Right kidney (tissue), 9 donors: Measurements from ENCODE around the gene VCL.
"Not testable (repeated sequence)": the region's sequence is repeated elsewhere in the genome, so short reads cannot be mapped to it uniquely, and the experiment has no call there.

Source experiments
- DNase-seq: peaks from one replicate; pipeline ENCODE4 v3.0.0-alpha.2; 2016
- long read RNA-seq, 8 donors: transcript quantifications; one replicate each; lab custom pipeline, GENCODE V29; 2026

VCL gene
- long read RNA-seq, donor 1, full-length matches to known transcripts, result 13 of 119 reads
- long read RNA-seq, donor 1, partial matches to known transcripts, result 87 of 119 reads
- long read RNA-seq, donor 1, other reads (novel, unspliced or antisense), result 19 of 119 reads
- long read RNA-seq, donor 2, full-length matches to known transcripts, result 5 of 16 reads
- long read RNA-seq, donor 2, partial matches to known transcripts, result 11 of 16 reads
- long read RNA-seq, donor 2, other reads (novel, unspliced or antisense), result 0 of 16 reads
- long read RNA-seq, donor 3, full-length matches to known transcripts, result 10 of 62 reads
- long read RNA-seq, donor 3, partial matches to known transcripts, result 46 of 62 reads
- long read RNA-seq, donor 3, other reads (novel, unspliced or antisense), result 6 of 62 reads
- long read RNA-seq, donor 4, full-length matches to known transcripts, result 11 of 19 reads
- long read RNA-seq, donor 4, partial matches to known transcripts, result 8 of 19 reads
- long read RNA-seq, donor 4, other reads (novel, unspliced or antisense), result 0 of 19 reads
- long read RNA-seq, donor 5, full-length matches to known transcripts, result 10 of 15 reads
- long read RNA-seq, donor 5, partial matches to known transcripts, result 5 of 15 reads
- long read RNA-seq, donor 5, other reads (novel, unspliced or antisense), result 0 of 15 reads
- long read RNA-seq, donor 6, full-length matches to known transcripts, result 8 of 15 reads
- long read RNA-seq, donor 6, partial matches to known transcripts, result 7 of 15 reads
- long read RNA-seq, donor 6, other reads (novel, unspliced or antisense), result 0 of 15 reads
- long read RNA-seq, donor 7, full-length matches to known transcripts, result 21 of 209 reads
- long read RNA-seq, donor 7, partial matches to known transcripts, result 172 of 209 reads
- long read RNA-seq, donor 7, other reads (novel, unspliced or antisense), result 16 of 209 reads
- long read RNA-seq, donor 8, full-length matches to known transcripts, result 15 of 81 reads
- long read RNA-seq, donor 8, partial matches to known transcripts, result 66 of 81 reads
- long read RNA-seq, donor 8, other reads (novel, unspliced or antisense), result 0 of 81 reads

DNA sequence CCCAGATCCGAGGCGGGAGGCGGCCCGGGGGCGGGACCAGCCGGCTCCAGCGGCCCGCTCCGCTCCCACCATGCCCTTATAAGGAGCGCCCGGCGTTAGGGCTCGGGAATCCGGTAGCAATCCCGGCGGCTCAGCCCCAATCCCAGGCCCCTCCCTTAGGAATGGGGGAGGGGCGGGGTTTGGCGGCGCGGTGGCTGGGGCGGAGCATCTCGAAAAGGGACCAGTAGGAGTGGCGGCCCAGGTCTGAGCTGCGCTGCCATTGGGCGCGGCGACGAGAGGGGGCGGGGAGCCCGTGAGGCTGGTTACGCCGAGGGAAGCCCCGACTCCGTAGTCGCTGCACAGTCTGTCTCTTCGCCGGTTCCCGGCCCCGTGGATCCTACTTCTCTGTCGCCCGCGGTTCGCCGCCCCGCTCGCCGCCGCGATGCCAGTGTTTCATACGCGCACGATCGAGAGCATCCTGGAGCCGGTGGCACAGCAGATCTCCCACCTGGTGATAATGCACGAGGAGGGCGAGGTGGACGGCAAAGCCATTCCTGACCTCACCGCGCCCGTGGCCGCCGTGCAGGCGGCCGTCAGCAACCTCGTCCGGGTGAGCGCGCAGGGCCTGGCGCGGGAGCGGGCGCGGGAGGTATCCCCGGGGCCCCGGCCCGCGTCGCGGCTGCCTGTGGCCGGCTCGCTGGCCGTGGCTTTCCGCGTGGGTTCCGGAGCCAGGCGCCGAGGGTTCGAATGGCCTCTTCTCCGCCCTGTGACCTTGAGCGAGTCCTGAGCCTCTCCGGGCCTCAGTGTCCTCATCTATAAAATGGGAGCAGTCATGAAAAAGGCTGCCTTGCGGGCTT lies at the start of gene VCL:
Gene VCL, plus strand, starts transcription at position 330 of the 836 bp plus-strand sequence. Its CDS starts 92 bp downstream, at position 422.
- peak; percentile 93 for DNase-seq

DNA sequence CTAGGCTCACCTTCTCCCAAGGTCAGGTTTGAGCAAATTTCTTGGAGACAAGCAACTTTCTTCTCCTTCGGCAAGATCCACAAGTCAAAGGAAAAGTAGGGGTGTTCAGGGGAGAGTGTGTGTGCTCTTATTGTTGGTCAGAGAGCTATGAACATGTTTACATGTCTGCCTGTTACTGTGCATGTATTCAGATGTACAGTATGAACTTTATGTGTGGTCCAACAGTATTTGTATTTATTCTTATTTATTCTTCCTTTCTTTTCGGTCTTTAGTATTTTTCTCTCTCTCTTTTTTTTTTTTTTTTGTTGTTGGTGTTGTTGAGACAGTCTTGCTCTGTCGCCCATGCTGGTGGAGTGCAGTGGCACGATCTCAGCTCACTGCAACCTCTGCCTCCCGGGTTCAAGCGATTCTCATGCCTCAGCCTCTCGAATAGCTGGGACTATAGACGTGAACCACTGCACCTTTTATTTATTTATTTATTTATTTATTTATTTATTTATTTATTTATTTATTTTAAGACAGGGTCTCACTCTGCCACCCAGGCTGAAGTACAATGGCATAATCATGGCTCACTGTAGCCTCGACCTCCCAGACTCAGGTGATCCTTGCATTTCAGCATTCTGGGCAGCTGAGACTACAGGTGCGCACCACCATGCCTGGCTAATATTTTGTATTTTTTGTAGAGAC lies 48.8 kb upstream of the VCL start:
- no peak for DNase-seq

DNA sequence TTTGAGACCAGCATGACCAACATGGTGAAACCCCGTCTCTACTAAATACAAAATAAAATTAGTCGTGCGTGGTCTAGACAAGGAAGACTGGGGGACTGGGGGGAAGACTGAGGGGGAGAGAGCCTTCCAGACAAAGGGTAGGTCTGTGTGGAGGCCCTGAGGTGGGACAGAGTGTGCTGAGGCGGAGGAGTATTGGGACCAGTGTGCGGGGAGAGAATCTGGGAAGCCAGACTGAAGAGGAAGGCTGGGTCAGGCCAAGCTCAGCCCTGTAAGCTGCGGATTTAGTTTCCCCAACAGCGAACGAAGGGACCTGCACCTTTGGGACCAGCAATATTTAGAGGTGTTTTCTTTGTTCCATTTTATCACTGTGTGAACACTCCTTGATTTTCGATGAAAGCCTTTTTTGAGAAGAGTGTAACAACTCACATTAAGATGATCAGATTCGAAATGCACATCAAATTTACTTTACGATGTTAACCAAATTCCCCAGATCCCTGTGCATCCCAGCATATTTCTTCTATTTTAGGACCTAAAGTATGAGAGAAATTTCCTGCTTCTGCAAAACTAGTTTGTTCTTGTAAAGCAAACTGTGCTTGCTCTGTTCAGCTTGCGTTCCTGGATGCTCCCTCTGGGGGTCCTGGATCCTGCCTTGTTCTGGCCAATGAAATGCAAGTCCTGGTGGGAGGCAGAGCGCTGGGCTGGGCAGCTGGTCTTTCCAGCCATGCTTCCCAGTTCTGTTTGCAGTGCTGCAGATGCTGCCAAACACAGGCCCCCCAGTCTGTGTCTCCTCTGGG lies 47.6 kb upstream of the VCL start:
- no peak for DNase-seq

DNA sequence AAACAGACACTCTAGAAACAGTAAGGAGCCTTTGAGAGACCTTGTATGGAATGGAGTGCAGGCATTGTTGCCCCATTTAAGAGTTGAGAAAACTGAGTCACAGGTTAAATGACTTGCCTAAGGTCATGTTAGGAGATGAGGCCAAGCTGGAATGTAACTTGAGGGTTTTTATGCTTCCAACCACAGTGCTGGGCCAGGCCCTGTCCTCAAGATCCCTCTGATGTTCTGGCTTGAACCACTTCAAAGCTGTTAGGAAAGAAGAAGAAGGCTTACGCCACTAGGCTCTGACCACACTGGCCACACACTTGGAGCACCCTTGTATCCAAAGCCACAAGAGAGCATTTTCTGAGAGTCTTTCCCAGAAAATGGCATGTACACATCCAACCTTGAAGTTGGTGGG lies 44.3 kb upstream of the VCL start:
- DNase-seq, result no peak

DNA sequence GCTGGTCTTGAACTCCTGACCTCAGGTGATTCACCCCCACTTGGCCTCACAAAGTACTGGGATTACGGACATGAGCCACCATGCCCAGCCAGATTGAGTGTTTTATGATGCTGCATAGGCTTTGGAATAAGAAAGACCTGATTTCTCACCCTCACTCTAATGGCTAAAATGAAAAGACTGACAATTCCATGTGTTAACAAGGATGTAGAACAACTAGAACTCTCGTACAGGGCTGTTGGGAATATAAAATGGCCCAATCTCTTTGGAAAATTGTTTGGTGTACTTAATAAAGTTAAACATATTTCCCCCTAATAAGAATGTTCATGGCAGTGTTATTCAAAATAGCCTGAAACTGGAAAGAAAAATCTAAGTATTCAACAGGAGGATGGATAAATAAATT lies 43.2 kb upstream of the VCL start:
- no peak for DNase-seq

DNA sequence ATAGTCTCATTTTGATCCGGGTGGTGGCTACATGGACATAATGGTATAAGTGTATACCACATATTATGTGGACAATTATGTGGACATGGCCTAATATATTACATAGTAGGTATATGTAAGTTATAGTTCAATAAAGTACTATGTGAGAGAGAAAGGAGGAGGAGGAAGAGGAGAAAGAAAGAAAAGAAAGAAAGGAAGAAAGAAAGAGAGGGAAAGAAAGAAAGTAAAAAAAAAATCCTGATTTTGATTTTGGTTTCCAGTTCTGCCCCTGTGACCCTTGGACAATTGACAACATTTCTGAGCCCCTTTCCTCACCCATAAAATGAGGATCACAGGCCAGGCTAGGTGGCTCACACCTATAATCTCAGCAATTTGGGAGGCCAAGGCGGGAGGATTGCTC lies 42.2 kb upstream of the VCL start:
- no peak for DNase-seq

DNA sequence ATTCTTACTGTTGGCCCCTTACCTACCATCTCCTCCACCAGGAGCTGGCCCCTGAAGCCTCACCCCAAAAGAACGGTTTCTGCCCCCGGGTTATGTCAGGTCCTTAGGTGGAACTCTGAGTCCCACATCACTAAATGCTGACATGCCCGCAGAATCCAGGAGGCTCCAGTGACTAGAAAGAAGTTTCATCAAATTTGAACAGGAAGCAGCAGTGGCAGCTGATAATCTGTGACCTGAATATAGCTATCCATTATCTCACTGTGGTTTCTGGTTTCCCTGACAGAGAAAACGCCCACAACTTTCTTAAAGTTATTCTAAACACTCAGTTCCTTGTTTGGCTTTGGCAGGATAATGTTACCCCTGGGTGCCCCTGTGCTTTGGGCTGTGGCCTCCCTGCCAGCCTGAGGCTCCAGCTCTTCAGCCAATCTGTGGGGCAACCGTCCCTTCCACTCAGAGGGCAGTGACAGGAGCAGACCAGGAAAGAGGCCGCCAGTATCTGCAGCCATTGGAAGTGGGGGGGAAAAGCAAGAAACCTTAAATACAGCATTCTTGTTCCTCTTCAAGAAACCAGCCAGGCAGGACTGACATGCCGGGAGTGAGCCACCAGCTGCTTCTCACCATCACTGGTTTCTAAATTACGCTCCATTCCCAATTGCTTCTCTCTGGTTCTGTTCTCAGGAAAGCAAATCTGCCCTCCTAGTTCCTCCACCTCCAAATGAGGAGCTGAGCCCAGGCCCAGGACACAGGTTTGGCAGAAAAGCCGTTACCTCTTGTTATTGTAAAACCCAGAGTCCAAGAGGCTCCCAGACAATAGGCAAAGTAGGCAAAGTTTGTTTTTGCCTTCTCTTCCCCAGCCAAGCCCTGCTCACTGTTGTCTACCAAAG lies 41.2 kb upstream of the VCL start:
- peak; percentile 45 for DNase-seq

DNA sequence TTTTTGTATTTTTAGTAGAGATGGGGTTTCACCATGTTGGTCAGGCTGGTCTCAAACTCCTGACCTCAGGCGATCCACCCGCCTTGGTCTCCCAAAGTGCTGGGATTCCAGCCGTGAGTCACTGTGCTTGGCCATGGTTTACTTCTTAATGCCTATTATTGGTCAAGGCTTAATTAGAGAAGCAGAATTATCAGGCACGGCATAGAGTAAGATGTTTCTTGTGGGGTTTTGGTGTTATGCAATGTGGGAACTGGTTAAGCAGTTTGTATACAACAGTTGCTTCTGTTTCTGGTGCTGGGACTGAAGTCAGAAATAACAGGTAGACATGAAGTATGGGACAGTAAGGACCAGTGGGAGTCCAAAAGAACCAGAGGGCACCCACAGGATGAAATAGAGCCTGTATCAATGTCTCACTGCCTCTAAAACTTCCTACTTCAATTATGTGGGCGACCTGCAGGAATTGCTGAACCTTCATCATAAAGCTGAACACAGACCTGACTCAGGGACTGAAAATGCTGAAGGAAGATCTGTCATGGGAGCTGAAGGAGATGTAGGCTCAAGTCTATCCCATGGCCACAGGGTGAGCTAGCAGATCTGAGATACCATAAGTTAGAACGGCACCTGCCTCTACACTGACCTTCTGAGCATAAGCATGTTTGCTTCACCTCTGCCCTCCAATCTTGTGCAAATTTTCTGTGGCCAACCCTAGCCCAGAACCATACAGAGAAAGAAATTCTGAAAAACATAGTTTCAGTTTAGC lies 38.3 kb upstream of the VCL start:
- no peak for DNase-seq

DNA sequence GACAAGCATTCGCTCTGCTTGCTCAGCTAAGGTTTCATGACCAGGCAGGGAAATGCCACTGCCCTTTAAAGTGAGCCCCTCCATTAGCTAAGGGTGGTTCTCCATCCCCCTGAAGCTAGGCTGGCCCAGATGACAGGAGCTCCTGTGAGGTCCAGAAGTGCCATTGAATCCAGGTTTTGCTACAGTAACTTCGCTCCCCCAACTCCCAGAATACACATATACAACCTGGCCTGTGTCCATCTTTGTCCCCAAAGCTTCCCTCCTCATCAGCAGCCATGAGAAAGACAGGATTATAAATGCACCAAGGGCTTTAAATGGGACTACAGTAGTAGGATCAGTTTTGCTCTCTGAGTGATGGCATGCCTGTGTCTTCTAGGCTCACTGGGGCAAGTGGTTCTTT lies 35.5 kb upstream of the VCL start:
- no peak for DNase-seq

DNA sequence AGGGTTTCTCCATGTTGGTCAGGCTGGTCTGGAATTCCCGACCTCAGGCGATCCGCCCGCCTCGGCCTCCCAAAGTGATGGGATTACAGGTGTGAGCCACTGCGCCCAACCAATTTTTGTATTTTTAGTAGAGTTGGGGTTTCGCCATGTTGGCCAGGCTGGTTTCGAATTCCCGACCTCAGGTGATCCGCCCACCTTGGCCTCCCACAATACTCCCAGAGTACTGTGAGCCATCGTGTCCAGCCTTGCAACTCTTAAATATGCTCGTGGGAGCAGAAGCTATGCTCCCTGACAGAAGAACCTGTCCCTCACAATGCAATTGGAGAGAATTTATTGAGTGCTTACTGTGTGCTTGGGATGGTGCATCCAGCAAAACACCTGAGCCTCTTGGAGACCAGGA lies 34.4 kb upstream of the VCL start:
- not testable (repeated sequence) for DNase-seq

DNA sequence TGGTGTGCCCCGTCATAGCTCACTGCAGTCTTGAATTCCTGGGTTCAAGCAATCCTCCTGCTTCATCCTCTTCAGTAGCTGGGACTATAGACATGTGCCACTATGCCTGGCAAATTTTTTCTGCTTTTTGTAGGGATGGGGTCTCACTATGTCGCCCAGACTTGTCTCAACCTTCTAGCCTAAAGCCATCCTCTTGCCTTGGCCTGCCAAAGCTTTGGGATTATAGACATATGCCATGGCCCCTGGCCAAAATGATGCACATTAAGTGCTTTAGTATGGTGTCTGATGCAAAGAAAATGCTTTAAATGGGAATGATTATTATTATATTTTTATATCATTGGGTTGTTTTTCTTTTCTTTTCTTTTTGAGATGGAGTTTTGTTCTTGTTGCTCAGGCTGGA lies 33.2 kb upstream of the VCL start:
- DNase-seq, result no peak

DNA sequence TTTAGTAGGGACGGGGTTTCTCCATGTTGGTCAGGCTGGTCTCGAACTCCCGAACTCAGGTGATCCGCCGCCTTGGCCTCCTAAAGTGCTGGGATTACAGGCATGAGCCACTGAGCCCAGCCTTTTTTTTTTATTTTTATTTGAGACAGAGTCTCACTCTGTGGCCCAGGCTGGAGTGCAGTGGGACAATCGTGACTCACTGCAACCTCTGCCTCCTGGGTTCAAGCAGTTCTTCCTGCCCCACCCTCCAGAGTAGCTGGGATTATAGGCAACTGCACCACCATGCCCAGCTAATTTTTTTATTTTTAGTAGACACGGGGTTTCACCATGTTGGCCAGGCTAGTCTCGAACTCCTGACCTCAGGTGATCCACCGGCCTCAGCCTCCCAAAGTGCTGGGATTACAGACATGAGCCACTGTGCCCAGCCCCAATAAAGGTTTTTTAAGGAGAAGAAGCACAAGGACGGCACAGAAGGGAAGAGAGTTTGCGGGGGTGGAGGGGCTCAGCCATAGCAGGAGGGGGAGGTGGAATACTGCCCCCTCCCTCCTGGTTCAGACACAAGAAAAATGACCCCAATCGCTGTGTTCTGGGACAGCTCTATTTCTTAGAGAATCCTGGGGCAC lies 32.5 kb upstream of the VCL start:
- not testable (repeated sequence) for DNase-seq

DNA sequence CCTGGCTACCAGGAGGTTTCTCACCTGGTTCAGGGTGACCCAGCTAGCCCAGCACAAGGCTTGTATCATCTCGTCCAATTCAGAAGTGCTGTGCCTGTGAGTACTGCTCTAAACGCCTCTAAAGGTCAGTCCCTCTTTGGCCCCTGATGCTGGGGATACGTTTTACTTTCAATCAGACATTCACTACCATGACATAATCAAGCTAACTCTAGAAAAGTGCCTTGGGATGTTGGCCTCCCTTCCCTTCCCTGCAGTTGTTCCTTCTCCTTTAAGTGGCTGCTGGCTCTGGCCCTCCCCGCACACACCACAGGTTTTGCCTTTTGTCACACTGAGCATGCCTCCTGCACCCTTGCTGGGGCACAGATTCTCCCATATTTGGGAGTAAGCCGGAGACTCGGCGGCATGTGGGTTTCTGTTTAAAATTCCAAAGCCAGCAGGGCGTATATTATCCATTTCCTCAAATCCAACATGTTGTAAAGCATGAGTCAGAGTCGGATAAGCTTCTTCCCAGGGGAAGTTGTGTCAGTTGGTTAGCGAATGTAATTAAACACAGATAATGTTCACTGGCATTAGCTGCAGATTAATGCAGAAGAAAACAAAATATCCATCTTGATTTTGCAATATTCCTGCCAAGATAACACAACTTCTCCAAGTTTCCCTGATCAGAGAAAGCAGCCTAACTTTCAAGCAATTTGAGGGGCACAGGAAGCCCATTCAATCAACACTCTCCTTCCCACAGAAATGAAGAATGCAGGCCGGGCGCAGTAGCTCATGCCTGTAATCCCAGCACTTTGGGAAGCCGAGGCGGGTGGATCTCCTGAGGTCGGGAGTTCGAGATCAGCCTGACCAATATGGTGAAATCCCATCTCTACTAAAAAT lies 31.8 kb upstream of the VCL start:
- DNase-seq, result peak; percentile 65

DNA sequence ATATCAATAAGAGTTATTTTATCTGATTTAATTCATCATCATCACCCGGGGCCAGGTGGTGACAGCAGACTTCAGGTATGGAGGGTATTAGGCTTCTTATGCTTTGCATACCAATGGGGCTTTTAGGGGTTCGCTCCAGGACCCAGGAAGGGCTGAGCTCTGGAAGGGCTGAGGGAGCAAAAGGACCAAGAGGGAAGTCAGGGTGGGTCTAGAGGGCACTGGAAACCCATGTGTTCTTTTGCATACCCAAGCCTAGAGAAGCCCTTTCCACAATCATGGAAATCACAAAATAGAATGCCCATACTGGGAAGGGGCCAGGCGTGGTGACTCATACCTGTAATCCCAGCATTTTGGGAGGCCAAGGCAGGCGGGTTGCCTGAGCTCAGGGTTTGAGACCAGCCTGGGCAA lies 30.9 kb upstream of the VCL start:
- DNase-seq, result no peak

DNA sequence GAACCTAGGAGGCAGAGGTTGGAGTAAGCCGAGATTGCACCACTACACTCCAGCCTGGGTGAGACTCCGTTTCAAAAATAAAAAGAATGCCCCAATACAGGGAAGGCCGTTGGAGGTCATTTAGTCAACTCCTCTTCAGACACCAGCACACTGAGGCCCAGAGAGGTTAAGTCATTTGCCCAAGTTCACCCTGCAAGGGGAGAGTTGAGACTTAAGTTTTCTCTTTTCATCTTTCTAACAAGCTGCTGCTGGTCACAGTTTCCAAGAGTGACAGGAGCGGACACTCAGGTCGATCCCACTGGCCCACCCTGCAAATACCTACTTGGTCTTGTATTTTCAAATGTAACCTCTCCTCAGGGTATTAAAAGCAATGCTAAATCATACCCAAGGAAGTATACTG lies 30.4 kb upstream of the VCL start:
- DNase-seq, result no peak

DNA sequence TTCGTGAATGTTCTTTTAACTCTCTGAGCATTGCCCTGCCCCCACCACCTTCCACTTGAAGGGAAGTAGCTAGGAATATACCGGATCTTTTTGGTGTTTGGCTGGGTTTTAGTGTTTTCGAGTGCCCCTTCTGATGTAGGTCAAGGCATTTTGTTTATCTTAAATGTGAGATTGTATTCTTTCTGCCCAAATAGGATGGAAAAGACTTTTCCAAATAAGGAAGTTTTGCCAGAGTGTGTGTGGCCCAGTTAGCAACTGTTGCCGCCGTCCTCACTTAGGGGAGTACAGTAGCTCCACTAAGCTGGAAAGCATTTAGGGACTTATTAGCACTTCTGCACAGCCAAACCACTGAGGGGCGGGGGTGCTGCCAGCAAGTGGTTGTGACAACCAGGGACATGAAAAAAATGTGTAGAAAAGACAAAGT lies 29.8 kb upstream of the VCL start:
- peak; percentile 30 for DNase-seq

DNA sequence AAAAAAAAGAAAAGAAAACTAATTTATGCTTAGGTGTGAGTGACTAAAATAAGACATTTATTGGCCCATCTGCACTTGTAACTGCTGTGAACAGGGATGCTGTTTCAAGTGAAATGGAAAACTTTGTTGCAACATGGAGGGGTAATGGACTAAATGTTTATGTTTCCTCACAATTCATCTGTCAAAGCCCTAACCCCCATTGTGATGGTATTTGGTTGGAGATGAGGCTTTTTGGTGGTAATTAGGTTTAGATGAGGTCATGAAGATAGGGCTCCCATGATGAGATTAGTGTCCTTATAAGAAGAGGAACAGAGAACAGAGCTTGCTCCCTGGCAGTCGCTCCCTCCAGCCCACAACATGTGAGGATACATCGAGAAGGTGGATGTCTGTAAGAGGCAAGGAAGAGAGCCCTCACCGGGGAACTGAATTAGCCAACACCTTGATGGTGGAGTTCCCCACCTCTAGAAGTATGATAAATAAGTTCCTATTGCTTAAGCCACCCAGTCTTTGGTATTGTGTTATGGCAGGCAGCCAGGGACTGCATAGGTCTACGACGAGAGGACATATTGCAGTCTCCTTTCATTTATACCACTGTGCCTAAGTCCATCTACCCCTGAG lies 28.6 kb upstream of the VCL start:
- no peak for DNase-seq
